RWPE2 (cell line): ENCODE data around the gene COPS7B.

ENCODE experiments used
- ATAC-seq: fragments of 200-7000 bp; cut with Tn5 transposase; 3 replicates; pipeline ENCODE4 v1.9.1; 2021; ENCODE audit warnings: low read depth
- DNase-seq: peaks from one replicate; pipeline ENCODE4 v3.0.0-alpha.2; 2020; ENCODE audit warnings: low spot score
- H3K27ac ChIP-seq: fragments of 450-650 bp; 2 replicates; pipeline ENCODE4 v1.5.1; 2017; ENCODE audit warnings: mild to moderate bottlenecking; ENCODE audit not compliant: poor library complexity, severe bottlenecking
- H3K27me3 ChIP-seq: fragments of 250-450 bp; sonication (Bioruptor Pico); 2 replicates; pipeline ENCODE4 v1.5.1; 2021; ENCODE audit warnings: mild to moderate bottlenecking, moderate library complexity; ENCODE audit not compliant: insufficient read depth, poor library complexity, severe bottlenecking
- H3K36me3 ChIP-seq: fragments of 250-450 bp; sonication (Bioruptor Pico); 2 replicates; pipeline ENCODE4 v1.5.1; 2020; ENCODE audit warnings: low read depth, mild to moderate bottlenecking, moderate library complexity
- H3K4me1 ChIP-seq: fragments of 250-450 bp; sonication (Bioruptor Pico); 2 replicates; pipeline ENCODE4 v1.5.1; 2021; ENCODE audit warnings: mild to moderate bottlenecking, moderate library complexity; ENCODE audit not compliant: insufficient read depth, poor library complexity, severe bottlenecking
- H3K4me3 ChIP-seq: fragments of 250-450 bp; sonication (Bioruptor Pico); 2 replicates; pipeline ENCODE4 v1.5.1; 2021; ENCODE audit warnings: mild to moderate bottlenecking, moderate library complexity; ENCODE audit not compliant: severe bottlenecking
- H3K9me3 ChIP-seq: fragments of 250-450 bp; sonication (Bioruptor Pico); 2 replicates; pipeline ENCODE4 v1.5.1; 2021; ENCODE audit warnings: mild to moderate bottlenecking, moderate library complexity; ENCODE audit not compliant: severe bottlenecking
- TF ChIP-seq, protein P1 (sequence below): fragments of 450-650 bp; IDR thresholded peaks from one replicate; pipeline ENCODE4 v1.5.1; 2017; ENCODE audit warnings: mild to moderate bottlenecking, moderate library complexity; ENCODE audit not compliant: poor library complexity, severe bottlenecking

Gene COPS7B

DNA sequence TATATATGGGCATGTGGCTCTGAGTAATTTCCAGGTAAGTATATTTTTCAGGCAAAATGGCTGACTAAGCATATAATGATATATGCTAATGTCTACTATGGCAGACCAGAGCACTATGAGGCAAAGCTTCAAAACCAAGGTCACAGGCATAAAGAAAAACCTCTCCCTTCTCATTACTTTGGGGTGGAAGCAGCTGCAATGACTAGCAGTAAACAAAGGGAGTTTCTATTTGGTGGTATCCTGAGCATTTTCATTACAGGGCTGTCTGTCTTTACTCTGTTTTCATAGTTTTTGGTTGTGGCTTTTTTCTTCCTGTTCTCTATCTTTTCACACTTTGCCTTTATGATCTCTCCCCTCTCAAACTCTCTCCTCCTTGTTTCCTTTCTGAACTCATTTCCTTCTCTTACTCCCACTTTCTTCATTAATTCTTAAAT lies 20.7 kb upstream of the COPS7B start:
- ATAC-seq (no peak), DNase-seq (no peak)
- Histone ChIP-seq H3K9me3 (no peaks in the 10 kb centered on the region), H3K27ac (no peak overlapping the region), H3K36me3 (no peaks in the 10 kb centered on the region), H3K27me3 (no peaks in the 10 kb centered on the region), H3K4me1 (no peaks in the 10 kb centered on the region), H3K4me3 (no peak overlapping the region)
- TF ChIP-seq, protein P1, sequence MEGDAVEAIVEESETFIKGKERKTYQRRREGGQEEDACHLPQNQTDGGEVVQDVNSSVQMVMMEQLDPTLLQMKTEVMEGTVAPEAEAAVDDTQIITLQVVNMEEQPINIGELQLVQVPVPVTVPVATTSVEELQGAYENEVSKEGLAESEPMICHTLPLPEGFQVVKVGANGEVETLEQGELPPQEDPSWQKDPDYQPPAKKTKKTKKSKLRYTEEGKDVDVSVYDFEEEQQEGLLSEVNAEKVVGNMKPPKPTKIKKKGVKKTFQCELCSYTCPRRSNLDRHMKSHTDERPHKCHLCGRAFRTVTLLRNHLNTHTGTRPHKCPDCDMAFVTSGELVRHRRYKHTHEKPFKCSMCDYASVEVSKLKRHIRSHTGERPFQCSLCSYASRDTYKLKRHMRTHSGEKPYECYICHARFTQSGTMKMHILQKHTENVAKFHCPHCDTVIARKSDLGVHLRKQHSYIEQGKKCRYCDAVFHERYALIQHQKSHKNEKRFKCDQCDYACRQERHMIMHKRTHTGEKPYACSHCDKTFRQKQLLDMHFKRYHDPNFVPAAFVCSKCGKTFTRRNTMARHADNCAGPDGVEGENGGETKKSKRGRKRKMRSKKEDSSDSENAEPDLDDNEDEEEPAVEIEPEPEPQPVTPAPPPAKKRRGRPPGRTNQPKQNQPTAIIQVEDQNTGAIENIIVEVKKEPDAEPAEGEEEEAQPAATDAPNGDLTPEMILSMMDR, result no peak

DNA sequence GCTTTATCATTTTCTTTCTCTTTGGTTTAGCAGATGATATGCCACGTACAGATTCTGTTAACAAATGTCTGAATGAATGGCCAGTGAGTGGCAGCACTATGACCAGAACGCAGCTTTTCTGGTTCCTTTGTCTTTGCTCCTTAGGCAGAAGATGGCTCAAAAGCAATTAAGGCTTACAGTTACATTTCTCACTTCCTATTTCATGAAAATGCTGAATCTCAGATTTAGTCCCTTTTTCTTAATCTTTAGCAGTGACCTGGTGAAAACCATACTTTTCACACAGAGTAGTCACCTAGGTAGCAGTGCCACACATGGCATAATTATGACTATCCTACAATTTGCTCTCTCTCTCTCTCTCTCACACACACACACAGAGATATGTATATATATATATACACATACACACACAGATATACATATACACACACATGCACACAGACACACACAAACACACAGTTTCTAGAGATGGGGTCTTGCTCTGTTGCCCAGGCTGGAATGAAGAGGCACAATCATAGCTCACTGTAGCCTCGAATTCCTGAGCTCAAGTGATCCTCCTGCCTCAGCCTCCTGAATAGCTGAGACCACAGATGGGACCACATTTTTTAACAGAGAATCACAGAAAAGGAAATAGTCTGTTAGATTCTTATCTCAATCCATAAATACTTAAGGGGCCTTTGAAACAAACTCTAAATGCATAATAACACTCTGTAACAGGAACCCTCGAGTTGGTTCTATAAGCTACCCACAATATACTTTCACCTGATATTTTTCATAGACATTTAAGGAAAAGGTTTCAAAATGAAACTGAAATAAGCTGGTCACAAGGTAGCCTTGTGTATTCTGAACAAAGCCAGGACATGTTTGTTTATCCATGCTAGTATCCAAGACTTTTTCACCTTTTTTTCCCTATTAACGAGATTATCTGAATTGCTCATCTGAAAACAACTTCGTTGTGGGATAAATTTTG lies 16.8 kb upstream of the COPS7B start:
- Histone ChIP-seq H3K36me3 (no peaks in the 10 kb centered on the region), H3K4me3 (no peak overlapping the region), H3K9me3 (no peaks in the 10 kb centered on the region), H3K4me1 (no peaks in the 10 kb centered on the region), H3K27me3 (no peaks in the 10 kb centered on the region), H3K27ac (no peak overlapping the region)
- TF ChIP-seq, protein P1, result no peak
- no peak for DNase-seq
- no peak for ATAC-seq

DNA sequence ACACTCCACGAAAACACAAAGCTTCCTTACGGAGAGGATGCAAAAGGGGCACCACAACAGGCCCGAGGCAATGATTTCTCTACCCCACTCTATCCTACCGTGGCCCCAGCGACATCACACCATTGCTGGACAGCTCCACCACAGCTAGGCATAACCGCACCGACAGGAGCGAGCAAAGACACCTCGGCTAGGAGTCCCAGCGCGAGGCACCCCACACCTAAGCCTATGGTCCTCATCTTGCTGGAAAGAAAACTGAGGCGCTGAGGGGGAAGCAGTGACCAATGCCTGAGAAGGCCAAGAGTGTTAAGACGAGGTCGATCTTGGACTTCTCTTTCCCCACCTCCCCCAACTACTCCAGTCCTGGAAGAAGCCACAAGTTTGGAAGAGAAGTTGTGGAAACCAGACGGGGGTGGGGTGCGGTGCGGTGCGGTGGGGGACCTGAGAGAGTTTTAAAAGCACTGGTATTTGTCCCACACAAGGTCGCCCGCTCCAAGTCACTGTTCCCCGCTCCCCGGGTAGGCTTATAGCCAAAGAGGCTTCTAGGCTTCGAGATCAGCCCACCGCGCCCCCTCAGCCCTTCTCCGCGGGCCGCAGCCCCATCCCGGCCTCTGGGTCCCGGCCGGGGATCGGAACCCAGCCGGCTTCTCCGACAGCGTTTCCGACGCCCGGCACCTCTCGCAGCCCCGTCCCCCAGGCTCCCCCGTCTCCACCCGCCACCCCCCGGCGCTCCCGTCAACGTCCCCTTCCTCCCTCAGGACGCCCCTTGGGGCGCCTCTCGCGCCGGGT lies 5.9 kb upstream of the COPS7B start:
- ATAC-seq (peak; percentile 4; the same call in 2 of the 3 replicates), DNase-seq (no peak)
- H3K27me3 ChIP-seq, result no peaks in the 10 kb centered on the region
- H3K36me3 ChIP-seq, result no peaks in the 10 kb centered on the region
- peak overlapping the region; percentile 71 for H3K4me3 ChIP-seq
- TF ChIP-seq, protein P1, result no peak
- no peaks in the 10 kb centered on the region for H3K9me3 ChIP-seq
- peak overlapping the region; percentile 31 for H3K27ac ChIP-seq
- peaks cover 2% of the 10 kb centered on the region for H3K4me1 ChIP-seq

DNA sequence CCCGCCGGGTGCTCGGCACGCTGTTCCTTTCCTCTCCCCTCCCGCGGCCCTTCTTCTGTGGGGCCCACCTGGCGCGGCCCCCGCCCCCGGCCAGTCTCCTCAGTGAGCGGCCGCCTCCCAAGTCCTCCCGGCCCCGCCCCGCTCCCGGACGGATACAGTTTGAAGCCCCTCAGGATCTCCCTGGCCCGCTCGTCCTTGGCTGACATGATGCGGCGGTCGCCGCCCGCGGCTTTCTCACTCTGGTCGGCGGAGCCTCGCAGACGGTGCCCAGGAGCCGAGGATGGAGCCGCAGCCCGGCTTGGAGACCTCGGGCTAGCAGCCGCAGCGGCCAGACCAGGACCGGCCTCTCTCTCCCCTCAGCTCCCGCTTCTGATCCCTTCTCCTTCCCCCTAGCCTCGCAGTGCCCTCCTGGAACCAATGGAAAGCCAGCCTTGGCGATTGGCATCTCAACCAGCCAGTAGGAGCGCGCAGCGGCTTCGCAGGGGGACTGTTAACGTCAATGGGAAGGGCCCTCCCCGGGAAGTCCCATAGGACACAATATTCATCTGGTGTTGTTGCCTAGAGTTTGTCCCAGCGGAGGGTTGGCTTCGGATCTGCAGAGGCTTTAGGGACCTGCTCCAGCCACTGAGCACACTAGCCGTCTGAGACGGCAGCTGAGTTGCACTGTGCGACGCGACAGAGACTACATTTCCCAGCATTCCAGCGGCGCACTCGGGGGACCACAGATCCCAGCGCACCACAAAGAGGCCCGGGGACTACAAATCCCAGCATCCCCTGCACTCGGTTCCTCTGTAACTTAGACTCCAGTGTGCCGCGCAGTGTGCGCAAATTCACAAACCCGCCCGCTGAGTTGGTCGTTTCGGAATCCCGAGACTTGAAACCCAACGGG lies 5.1 kb upstream of the COPS7B start, which contains the start of gene PDE6D:
PDE6D (minus strand) TSS at position 374 of the 889 bp plus-strand sequence; CDS start at position 206, 168 bp downstream.
- peak; percentile 97 for ATAC-seq
- TF ChIP-seq, protein P1, result no peak
- no peaks in the 10 kb centered on the region for H3K27me3 ChIP-seq
- H3K4me1 ChIP-seq, result peaks cover 2% of the 10 kb centered on the region
- H3K36me3 ChIP-seq, result no peaks in the 10 kb centered on the region
- H3K27ac ChIP-seq, result peak within 1 kb of the TSS; percentile 31
- H3K4me3 ChIP-seq, result peak within 1 kb of the TSS; percentile 71
- no peaks in the 10 kb centered on the region for H3K9me3 ChIP-seq
- DNase-seq, result peak; percentile 94
